SH-SY5Y (cell line): ENCODE results near the gene C2orf72.

ENCODE experiments used
- GATA2 ChIP-seq: IDR thresholded peaks from 2 replicates; pipeline ENCODE4 v1.6.1; 2011; ENCODE audit warnings: mild to moderate bottlenecking, low read depth, low read length
- GATA3 ChIP-seq: IDR thresholded peaks from 2 replicates; pipeline ENCODE4 v1.6.1; 2011; ENCODE audit warnings: low read depth, mild to moderate bottlenecking, low read length, moderate library complexity

DNA sequence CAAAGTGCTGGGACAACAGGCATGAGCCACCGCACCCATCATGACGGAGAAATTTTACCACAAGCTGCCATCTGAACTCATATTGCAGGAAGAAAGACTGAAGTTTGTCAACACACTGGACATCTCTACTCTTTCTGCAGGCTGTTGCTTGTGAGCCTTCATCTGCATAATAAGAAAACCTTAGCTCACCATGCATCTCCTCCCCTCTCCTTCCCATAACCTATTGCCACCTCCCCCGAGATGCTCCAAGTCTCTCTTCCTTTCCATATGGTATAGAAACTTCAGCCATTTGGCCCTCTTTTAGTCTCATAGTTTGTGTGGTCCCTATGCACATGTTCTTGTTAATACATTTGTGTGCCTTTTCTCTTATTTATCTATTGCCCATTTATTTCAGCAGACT, 19.1 kb upstream of the C2orf72 start:
- TF ChIP-seq GATA2 (no peak), GATA3 (no peak)
